Thyroid gland (tissue), 4 donors: ENCODE data around the gene IFT81. TPM values are rescaled to one million over a fixed set of nuclear protein-coding genes. Genes with fewer than 3 reads are reported as not detected.
"Not testable (repeated sequence)": the region's sequence is repeated elsewhere in the genome, so short reads cannot be mapped to it uniquely, and the experiment has no call there.

Source experiments
- DNase-seq, 2 donors: peaks; one replicate each; pipeline ENCODE4 v3.0.0-alpha.2; 2019
- H3K27ac ChIP-seq, 3 donors: fragments of 200-600 bp; sonication (generic); 1 replicate in 2 of 3; 2 replicates in 1 of 3; pipeline ENCODE4 v1.5.1; 2016 to 2019; ENCODE audit warnings: mild to moderate bottlenecking in 1 of 3, moderate library complexity in 1 of 3
- H3K27me3 ChIP-seq: fragments of 200-600 bp; sonication (generic); one replicate; pipeline ENCODE4 v1.5.1; 2019
- H3K36me3 ChIP-seq, 2 donors: fragments of 200-600 bp; sonication (generic); one replicate each; pipeline ENCODE4 v1.5.1; 2016 to 2019
- H3K4me1 ChIP-seq, 2 donors: fragments of 200-600 bp; sonication (generic); one replicate each; pipeline ENCODE4 v1.5.1; 2017 to 2019
- H3K4me3 ChIP-seq, 3 donors: fragments of 200-600 bp; sonication (generic); replicated peaks in 1 of 3; 1 replicate in 2 of 3; 2 replicates in 1 of 3; pipeline ENCODE4 v1.5.1; 2016; ENCODE audit warnings: mild to moderate bottlenecking in 1 of 3
- H3K9me3 ChIP-seq: fragments of 200-600 bp; sonication (generic); one replicate; pipeline ENCODE4 v1.5.1; 2017
- CTCF ChIP-seq, 6 experiments: fragments of 200-600 bp in 3 of 6; fragments of 450-650 bp in 3 of 6; sonication (generic) in 3 of 6; IDR thresholded peaks; one replicate each; pipeline ENCODE4 v1.5.1; 2016 to 2019; ENCODE audit warnings: antibody characterized with exemption in 6 of 6, mild to moderate bottlenecking in 2 of 6, inconsistent platforms in 1 of 6, moderate library complexity in 1 of 6
- POLR2A ChIP-seq, 2 donors: fragments of 450-650 bp; IDR thresholded peaks; one replicate each; pipeline ENCODE4 v1.6.1; 2017; ENCODE audit warnings: antibody characterized with exemption in 2 of 2, mild to moderate bottlenecking in 2 of 2, moderate library complexity in 1 of 2
- WGBS, 2 donors: methylation state at CpG; one replicate each; pipeline ENCODE4 v1.1.5; 2017; 5-methylcytosine and 5-hydroxymethylcytosine counted together
- intact Hi-C: fragments of 100-400 bp; cut with DNase I; formaldehyde crosslinking; loops from one replicate; pipeline ENCODE4 v1.15.1; 2023
- total RNA-seq, 4 donors: library from RNA; depleted of rRNA; stranded (reverse); fragments of >200 nt; gene quantifications; one replicate each; pipeline ENCODE4 v1.2.3, GENCODE V29; 2016

Gene IFT81
- total RNA-seq, 4 donors from 2014 or later = 21.6 to 36.0 (median 29.5) TPM

DNA sequence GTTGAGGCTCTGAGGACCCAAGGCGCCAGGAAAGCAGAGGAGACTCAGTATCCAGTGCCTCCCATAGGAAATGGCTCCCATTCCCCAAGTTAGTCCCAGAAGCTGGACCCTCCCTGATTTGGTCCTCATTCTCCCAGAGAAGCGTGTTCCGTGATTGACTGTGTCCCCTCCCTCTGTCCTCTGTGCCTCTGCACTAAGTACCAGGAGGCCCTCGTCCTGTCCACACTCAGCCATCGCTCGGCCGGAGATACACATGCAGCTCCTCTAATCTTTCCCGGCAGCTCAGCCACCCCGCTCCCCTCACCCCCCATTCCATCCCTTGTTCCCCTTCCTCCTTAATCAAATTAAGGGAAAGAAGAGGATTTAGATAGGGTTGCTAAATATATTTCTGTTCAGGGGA is 128.6 kb downstream of the IFT81 start:
- 87 to 88% methylated on average over 9 of the region's 9 CpGs for WGBS, 2 donors
- TF ChIP-seq POLR2A (IDR thresholded peaks at IDR 0.05) (no peak), CTCF (IDR thresholded peaks at IDR 0.05) (no peak)
- peak overlapping the region in 1 of 3 donors; percentile 12 for H3K27ac ChIP-seq
- H3K9me3 ChIP-seq = no peaks in the 10 kb centered on the region
- intact Hi-C loops = no loop called here
- no peak overlapping the region for H3K4me3 ChIP-seq
- no peaks in the 10 kb centered on the region for H3K27me3 ChIP-seq
- no peaks in the 10 kb centered on the region for H3K36me3 ChIP-seq
- H3K4me1 ChIP-seq = peaks cover 4 to 32% of the 10 kb centered on the region in 2 donors
- no peak for DNase-seq

GRCh38 chr12:110253176-110253575 is 129.0 kb downstream of the IFT81 start:
- Histone ChIP-seq H3K27ac (no peak overlapping the region), H3K4me3 (no peak overlapping the region), H3K36me3 (no peaks in the 10 kb centered on the region), H3K27me3 (no peaks in the 10 kb centered on the region), H3K9me3 (no peaks in the 10 kb centered on the region), H3K4me1 (peaks cover 0 to 29% of the 10 kb centered on the region in 2 donors)
- no peak for TF ChIP-seq CTCF (IDR thresholded peaks at IDR 0.05)
- no peak for TF ChIP-seq POLR2A (IDR thresholded peaks at IDR 0.05)
- DNase-seq = no peak
- WGBS, 2 donors = 58 to 64% methylated on average over 9 of the region's 9 CpGs
- intact Hi-C loops = no loop called here

- Histone ChIP-seq H3K4me3 (no peak overlapping the region), H3K27ac (no peak overlapping the region), H3K9me3 (no peaks in the 10 kb centered on the region), H3K27me3 (no peaks in the 10 kb centered on the region), H3K36me3 (no peaks in the 10 kb centered on the region), H3K4me1 (peaks cover 0 to 13% of the 10 kb centered on the region in 2 donors)
- TF ChIP-seq POLR2A (IDR thresholded peaks at IDR 0.05) (no peak), CTCF (IDR thresholded peaks at IDR 0.05) (no peak)
- DNase-seq = peak; percentile 60
- 44 to 61% methylated on average over 6 of the region's 6 CpGs for WGBS, 2 donors
- intact Hi-C loops = no loop called here
Measured at GRCh38 chr12:110254971-110255540, 130.9 kb downstream of the IFT81 start.

- 96 to 97% methylated on average over 11 of the region's 11 CpGs for WGBS, 2 donors
- H3K27me3 ChIP-seq, DNase-seq, H3K4me3 ChIP-seq, H3K9me3 ChIP-seq, H3K4me1 ChIP-seq, H3K36me3 ChIP-seq, intact Hi-C loops, H3K27ac ChIP-seq: not testable (repeated sequence)
Measured at GRCh38 chr12:110255890-110256456, 131.8 kb downstream of the IFT81 start.

DNA sequence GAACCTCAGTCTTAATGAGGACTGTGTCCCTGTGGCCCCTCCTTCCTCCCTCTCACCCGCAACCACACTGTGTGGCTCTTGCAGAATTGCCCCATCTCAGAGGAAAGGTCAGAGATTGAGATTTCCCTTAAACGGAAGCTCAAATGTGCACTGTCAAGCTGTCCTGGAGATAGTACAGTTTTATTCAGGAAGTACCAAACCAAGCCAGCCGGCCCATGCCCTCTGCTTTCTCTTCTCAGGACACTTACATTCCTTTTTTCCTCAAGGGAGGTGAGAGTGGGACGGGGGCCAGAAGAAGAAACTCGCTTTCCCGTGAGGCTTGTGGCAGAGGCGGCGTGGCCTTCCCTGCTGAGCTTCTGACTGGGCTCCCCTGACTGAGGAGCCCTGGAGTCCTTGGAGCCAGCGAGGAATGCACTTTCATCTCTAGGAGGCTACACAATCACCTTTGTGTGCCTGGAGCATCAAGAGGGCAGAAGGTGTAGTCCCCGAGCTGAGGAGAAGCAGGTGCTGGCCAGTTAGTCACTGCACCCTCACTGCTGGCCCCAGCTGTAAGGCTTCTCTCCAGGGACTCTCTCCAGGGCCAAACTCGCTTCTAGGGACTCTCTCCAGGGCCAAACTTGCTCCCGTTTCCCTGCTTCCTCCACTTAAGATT is 132.7 kb downstream of the IFT81 start:
- intact Hi-C loops = no loop called here
- Histone ChIP-seq H3K4me1 (peaks cover 0 to 8% of the 10 kb centered on the region in 2 donors), H3K4me3 (no peak overlapping the region), H3K27ac (peak overlapping the region in 1 of 3 donors; percentile 13), H3K9me3 (no peaks in the 10 kb centered on the region), H3K36me3 (no peaks in the 10 kb centered on the region), H3K27me3 (no peaks in the 10 kb centered on the region)
- TF ChIP-seq POLR2A (IDR thresholded peaks at IDR 0.05) (no peak), CTCF (IDR thresholded peaks at IDR 0.05) (no peak)
- 49 to 70% methylated on average over 12 of the region's 12 CpGs for WGBS, 2 donors
- DNase-seq = peak; percentile 43 to 49
